NB4 (cell line): ENCODE data around the gene PLEK.

Experiments used
- DNase-seq: peaks from one replicate; pipeline ENCODE4 v3.0.0; 2010; ENCODE audit warnings: low read depth
- H3K4me3 ChIP-seq: one replicate; pipeline ENCODE4 v1.5.1; 2011; ENCODE audit warnings: mild to moderate bottlenecking, low read depth, low read length, moderate library complexity
- MYC ChIP-seq: IDR thresholded peaks from 2 replicates; pipeline ENCODE4 v1.6.1; 2011; ENCODE audit warnings: low read depth, low read length
- POLR2A ChIP-seq: IDR thresholded peaks from 2 replicates; pipeline ENCODE4 v1.6.1; 2011; ENCODE audit warnings: mild to moderate bottlenecking; ENCODE audit not compliant: insufficient read length; ENCODE audit errors: extremely low read depth
- TF ChIP-seq, protein P1 (sequence below): IDR thresholded peaks from one replicate; pipeline ENCODE4 v1.5.1; 2012; ENCODE audit warnings: low read depth, low read length
- TF ChIP-seq, protein P2 (sequence below): IDR thresholded peaks from 2 replicates; pipeline ENCODE4 v1.6.1; 2011; ENCODE audit warnings: low read depth, low read length

PLEK gene

GRCh38 chr2:68416081-68416675 lies 51.1 kb downstream of the PLEK start:
- no peak overlapping the region for H3K4me3 ChIP-seq
- no peak for DNase-seq
- TF ChIP-seq, protein P1, sequence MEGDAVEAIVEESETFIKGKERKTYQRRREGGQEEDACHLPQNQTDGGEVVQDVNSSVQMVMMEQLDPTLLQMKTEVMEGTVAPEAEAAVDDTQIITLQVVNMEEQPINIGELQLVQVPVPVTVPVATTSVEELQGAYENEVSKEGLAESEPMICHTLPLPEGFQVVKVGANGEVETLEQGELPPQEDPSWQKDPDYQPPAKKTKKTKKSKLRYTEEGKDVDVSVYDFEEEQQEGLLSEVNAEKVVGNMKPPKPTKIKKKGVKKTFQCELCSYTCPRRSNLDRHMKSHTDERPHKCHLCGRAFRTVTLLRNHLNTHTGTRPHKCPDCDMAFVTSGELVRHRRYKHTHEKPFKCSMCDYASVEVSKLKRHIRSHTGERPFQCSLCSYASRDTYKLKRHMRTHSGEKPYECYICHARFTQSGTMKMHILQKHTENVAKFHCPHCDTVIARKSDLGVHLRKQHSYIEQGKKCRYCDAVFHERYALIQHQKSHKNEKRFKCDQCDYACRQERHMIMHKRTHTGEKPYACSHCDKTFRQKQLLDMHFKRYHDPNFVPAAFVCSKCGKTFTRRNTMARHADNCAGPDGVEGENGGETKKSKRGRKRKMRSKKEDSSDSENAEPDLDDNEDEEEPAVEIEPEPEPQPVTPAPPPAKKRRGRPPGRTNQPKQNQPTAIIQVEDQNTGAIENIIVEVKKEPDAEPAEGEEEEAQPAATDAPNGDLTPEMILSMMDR: no peak
- TF ChIP-seq POLR2A (no peak), MYC (no peak)
- TF ChIP-seq, protein P2, sequence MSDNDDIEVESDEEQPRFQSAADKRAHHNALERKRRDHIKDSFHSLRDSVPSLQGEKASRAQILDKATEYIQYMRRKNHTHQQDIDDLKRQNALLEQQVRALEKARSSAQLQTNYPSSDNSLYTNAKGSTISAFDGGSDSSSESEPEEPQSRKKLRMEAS: no peak

DNA sequence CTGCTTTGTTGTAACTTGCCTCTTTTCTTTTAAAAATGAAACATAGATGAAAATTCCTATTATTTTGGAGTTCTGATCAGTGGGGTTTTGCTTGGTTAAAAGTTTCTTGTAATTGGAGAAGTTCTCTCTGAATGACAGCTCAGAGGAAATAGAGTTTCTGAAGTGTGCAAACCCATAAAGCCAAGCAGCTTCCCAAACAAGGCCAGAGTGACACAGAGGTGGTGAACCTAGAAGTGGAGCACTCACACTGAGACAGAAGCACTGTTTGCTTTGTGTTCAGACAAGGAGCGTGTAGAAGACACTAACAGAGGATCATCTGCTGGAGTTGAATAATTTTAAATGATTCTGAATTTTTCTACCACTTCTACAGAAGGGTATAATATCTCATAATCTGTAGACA lies 52.8 kb downstream of the PLEK start:
- peak; percentile 72 for DNase-seq
- TF ChIP-seq, protein P1: no peak
- TF ChIP-seq, protein P2: no peak
- TF ChIP-seq MYC (no peak), POLR2A (no peak)
- no peak overlapping the region for H3K4me3 ChIP-seq

DNA sequence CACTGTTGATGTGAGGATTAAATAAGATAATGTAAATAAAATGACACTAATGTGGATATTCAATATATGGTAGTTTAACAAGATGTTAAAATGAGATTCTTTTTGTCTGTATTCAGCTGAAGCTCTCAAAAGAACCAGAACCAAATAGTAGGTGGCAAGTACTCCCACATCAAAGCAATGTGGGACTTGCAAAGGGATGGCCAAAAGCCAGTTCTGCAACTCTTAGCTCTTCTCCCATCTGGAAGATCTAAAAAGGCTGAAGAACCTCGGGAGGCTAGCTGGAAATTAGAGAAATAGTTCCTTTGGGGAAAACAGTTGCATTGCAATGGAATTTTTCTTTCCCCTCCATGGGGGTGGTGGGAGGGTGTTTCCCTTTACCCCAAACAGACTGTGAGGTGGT lies 53.3 kb downstream of the PLEK start:
- no peak for DNase-seq
- H3K4me3 ChIP-seq: no peak overlapping the region
- TF ChIP-seq POLR2A (no peak), MYC (no peak)
- TF ChIP-seq, protein P1: no peak
- TF ChIP-seq, protein P2: no peak

DNA sequence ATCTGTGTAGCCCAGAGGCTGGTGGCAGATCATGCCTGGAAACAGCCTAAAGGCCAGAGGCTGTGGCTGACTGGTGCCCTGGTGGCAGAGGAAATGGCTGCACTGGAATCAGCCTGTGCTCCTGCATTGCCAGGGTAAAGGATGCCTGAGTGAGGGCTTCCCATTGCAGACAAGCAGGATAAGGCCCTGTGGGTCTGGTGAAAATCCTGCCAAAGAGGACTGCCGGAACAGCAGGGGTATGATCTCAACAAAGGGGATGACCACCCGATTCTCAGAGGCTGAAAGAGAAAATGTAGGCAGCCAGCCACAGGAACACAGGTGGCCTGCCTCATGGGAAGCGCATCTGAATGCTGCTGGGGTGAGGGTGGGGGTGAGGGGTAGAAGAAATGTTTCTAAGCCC lies 53.8 kb downstream of the PLEK start:
- no peak overlapping the region for H3K4me3 ChIP-seq
- TF ChIP-seq POLR2A (no peak), MYC (no peak)
- TF ChIP-seq, protein P2: no peak
- TF ChIP-seq, protein P1: peak; percentile 3
- peak; percentile 42 for DNase-seq

GRCh38 chr2:68420254-68420910 lies 55.3 kb downstream of the PLEK start:
- TF ChIP-seq, protein P1: no peak
- TF ChIP-seq, protein P2: peak; percentile 77
- TF ChIP-seq MYC (peak; percentile 88), POLR2A (no peak)
- peak; percentile 94 for DNase-seq
- H3K4me3 ChIP-seq: no peak overlapping the region
